ENCODE results near the gene SATB1.

Gene SATB1

DNA sequence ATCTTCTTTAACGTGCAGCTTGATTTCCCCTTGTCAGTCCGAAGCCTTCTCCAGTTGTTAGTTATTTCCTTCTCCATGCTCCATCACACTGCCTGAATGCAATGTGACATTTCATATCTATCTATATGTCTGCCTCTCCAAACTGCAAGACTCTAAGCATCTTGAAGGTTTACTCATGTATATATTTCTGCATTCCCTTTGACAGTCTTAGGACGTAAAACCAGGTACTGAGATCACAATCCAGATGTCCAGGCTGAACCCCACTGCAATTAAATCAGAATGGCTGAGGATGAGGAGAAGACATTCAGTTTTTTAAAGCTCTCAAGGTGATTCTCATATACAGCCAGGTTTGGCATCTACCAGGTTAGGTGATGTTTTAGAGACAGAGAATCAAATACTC, 6.1 kb upstream of the SATB1 start:
- no peak for DNase-seq

DNA sequence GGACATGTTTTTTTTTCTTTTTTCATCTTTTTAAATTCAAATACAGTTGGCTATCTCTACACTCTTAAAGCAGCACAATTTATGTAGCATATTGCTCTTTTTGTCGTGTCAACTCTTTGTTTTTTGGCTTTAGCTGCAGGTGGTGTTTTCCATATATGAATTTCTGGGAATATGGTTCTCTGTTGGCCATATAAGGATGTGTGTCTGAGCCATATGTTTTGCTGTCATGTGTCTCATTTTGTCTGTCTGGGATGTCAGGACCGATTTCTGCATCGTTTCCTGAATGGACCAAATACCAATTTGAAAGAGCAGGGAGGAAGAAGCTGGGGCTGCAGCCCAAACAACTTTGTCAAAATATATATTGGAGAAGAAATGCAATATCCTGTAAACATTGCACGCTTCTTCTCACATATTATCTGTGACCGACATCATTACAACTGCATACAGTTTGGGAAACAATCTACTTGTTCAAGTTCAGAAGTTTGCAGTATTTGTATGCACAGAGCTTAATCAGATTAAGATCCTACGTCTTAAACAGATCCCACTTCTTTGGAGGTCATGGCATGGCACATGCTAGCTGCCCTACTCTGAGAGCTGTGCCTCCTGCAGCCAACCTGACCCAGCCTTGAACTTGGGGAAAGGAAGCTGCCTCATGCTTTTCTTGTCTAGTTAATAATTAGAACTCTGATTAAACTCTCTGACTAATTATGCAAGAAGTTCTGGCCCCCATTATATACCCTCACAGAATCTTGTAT, 4.0 kb upstream of the SATB1 start:
- DNase-seq, result no peak

DNA sequence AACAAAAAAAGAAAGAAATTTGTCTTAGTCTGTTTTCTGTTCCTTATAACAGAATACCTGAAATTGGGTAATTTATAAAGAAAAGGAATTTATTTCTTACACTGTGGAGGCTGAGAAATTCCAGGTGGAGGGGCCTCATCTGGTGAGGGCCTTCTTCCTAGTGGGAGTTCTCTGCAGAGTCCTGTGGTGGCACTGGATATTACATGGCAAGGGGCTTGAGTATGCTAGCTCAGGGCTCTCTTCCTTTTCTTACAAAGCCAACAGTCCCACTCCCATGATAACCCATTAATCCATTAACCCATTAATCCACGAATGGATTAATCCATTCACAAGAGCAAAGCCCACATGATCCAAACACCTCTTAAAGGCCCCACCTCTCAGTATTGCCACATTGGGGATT, 2.9 kb upstream of the SATB1 start:
- DNase-seq, result no peak

DNA sequence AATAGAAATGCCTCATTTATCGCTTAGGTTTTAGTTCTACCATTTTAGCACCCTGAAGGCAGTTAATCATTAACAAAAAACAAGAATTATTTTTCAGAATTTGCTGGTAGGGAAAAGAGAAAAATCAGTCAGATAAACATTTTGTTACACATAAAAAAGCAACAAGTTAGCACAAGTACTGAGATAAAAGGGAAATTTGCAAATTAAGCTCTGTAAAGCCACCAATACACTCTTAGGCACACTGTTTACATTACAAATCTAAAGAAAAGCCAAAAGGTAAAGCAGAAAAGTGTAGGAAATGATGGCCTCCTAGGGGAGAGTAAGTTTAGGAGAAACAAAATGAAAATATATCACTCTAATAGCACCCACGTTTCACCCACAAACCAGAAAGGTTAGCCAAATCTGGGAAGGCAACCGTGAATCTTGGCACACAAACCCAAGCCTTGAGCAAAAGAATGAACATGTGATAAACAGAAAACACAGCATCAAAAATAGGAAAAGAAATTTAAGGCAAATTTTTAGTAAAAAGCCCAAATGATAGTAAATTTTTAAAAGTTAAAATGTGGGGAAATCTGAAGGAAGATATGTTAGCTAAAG, 1.6 kb upstream of the SATB1 start:
- DNase-seq, result no peak

DNA sequence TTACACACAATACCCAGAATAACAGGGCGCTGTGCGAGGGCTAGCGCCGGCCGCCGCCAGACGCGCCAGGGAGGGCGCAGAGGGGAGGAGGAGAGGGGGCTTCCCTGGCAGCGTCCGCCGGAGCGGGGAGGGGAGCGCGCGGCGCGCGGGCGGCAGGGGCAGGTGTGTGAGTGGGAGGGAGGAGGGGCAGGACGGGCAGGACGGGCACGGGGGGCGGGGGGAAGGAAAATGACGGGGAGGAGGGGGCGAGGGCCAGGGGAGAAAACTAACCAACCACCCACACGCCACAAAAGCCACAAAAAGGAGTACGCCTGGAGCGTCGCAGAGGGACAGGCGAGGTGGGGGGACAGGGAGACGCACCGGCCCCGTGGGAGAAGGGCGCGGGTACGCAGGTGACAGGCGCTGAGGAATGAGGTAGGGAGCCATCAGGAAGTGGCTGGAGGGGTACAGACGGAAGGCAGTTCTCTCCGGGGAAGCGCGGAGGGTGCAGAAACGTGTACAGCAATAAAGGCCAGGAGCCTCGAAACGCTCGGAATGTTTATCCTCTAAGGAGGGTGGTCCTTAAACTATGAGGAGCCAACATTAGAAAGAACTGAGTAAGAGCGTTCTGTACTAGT, 610 bp upstream of the SATB1 start:
- DNase-seq, result peak in 3 of 4 experiments; percentile 26 to 40 (median 36)

DNA sequence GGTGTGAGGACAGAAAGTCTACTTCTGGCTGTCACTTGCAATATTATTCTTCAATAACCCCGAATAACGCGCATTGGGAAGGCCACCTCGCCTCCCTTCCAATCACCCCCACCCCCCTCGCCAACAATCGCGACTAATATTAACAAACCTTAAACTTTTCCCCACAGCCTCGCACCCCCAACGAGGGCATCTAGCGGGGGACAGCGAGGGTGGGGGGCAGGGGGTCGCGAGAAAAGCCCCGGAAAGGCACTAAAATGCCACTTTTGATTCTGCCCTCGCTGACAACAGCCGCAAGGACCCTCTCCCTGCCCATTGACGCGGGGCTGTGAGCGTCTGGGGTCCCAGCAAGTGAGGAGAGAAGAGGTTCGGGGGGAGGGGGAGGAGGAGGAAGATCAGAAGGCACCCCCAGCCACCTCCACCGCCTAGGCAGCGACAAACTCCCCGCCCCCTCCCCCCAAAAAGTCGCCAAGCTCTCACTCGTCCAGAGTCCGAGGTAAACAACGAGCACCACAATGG, 868 bp downstream of the SATB1 start:
- DNase-seq, result peak in 1 of 4 experiments; percentile 16

DNA sequence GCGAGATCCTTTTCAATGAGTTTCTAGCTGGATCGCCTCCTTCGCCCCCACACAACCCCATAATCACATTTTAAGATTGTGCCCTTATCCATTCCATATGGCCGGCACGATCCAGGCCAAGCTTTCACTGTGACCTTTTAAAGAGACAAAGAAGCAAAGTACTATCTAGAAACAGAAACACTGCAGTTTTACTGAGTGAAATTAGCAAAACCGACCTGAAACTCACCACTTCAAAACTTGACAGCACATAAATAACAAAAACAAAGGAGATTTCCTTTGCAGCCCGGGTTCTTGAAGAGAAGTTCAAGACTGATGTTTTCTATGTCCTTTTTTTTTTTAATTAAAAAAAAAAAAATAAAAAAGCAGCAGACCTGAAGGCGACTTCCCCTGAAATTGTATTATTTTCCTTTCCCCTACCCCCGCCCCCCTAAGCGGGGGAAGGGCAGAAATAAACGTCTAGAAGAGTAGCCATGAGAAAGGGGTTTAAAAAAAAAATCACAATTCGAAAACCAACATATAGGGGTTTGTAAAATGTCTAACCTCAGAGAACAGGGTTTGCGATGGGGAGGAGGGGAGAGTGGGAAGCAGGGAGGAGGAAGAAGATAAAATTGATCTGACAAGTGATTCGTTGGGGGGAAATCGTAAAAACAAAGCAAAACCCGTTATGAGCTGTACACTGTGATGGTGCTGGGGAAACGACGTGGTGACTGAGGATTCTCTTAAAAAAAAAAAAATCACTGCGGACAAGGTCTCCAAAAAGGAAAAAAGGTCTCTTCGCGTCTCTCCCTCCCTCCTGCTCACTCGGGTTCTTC, 1.5 kb downstream of the SATB1 start:
- DNase-seq, result peak; percentile 56 to 69 (median 64)

DNA sequence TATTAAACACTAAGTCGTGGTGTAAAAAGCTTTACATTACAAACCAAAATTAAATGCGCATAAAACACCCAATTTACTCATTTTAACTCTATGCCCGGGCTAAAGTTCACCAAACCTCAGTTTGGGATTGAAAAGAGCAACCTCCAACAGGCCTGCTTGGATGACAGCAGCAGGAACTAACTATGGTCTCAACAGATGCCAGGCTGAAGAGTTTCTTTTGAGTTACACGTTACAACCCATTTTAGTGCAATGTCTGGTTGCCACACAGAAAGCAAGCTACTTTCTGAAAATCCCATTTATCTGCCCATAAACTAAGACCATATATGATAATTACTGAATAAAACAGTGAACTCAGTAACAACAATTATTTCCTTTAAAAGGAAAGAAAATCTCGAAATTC, 2.2 kb downstream of the SATB1 start:
- peak in 3 of 4 experiments; percentile 13 to 39 (median 22) for DNase-seq

DNA sequence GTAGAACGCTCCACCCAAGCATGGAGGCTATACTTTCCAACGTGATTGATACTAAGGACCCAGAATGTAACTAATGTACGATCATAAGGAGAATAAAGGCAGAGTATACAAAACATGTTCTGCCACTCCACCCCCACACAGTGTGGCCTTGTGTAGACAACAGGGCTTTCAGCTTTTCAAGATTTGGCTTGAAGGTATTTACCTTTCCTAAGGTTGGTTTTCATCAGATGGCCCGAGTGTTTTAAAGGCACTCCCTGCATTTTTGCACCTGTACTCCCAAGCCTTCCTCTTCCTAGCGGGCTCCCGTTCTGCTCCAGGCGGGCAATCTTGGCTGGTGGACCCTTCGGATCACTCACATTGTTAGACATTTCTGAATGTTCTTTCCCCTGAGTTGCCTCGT, 4.6 kb downstream of the SATB1 start:
- no peak for DNase-seq

DNA sequence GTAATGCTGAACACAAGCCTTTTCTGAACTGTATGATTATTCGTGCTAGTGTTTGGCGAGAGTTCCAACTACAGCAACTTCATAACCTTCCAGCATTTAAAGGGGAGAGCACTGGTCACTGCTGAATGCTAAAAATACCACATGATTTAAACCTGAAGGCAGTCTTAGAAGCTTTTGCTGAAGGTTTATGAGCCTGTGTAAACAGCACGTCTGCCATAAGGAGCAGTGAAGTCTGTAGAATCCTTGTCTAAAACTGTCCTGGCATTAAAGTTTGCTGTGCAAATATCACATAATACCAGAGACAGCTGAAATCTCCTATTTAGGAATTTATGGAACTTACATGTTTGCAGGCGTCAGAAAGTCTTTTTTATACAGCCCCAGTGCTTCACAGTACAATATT, 5.9 kb downstream of the SATB1 start:
- no peak for DNase-seq

DNA sequence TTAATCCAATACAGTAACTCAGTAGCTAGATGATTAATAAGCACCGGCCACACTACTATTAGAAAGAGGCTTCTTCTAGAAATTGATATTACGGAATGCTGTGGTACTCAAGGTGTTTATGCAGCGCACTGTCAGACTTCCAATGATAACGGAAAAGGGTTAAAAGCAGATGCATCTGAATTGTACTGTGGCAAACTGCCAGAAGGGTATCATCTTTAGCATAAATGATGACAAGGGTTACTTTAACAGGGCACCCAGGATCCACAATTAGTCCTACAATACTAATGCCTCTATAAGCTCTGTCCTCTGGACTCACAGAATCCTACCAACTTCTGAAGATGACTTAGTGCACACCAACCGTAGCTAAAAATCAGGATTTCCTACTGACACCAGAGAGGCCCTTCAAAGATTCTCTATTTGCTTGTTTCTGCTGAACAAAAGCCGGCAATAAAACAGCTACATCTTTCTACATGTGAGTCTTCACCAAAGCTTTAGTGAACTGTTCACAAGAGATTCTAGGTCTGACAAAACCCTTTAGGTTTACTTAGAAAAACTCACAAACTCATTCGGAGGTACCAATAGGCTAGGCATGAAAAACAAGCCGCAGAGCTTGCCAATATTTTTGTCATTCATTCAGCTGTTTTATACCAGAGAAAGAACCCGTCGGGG, 7.1 kb downstream of the SATB1 start:
- no peak for DNase-seq

DNA sequence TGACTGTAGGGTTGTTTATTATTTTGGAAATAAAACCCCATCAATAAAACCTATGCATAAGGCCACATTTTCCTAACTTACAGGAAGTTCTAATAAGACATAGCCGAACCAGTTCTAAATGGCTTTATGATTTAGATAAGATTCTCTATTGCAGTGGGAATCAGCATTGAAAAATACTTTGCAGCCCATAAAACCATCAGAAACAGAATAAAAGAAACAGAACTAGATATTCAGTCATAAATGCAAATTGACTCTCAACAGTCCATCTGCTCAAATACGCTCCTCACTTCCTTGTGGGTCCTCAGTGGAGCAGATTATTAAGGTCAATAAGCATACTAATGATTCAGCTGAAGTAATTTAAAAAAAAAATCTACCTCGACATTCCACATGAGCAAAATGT, 8.8 kb downstream of the SATB1 start:
- no peak for DNase-seq

DNA sequence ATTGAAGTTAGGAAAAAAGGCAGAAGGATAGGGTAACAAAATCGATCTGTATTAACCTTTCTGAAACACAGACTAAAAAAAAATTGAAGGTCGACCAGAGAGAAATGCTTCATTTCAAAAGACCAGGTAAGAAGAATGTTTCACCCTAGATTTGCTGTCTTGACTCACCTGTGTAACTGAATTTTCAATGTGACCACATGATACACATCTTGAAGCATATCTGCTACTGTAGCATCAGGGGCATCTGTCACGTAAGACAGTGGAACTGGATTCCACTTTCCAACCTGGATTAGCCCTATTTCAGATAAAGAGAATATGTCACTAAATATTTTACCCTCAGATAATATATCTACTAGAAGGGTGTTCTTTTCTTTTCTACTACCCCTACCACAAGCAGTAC, 9.3 kb downstream of the SATB1 start:
- no peak for DNase-seq

DNA sequence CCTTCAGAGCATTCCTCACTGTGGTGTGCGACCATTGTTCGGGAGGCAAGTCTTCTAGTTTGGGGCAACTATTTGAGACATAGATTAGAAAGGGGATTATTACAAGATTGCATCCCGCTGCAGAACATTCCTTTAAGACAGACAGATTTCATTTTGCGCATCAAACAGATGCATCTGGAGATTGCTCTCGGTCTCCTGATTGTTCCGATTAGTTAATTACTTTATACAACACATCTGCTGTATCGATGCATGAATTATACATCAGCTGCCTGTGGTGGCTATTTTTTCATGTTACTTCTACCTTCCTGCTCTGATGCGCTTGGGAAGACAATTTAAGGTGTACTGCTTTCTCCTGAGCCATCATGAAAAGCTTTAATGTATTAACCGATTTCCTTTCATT, 10.0 kb downstream of the SATB1 start:
- DNase-seq, result no peak

DNA sequence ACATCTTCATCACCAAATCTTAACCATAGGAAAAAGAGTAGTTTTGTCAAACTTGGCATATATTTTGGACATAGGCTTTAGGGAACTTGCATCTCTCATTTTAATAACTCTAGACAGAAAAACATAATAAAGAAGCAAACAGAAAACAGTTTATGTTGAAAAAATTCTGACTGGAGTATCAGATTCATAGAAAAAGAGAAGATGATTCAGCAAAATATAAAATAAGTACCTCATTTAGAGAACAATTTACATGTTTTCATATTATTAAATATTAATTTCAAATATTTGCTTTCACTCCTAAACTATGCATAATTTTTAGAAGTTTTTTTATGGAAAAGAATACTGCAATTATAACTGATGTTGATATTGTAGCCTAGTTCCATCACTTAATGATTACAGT, 12.5 kb downstream of the SATB1 start:
- no peak for DNase-seq

DNA sequence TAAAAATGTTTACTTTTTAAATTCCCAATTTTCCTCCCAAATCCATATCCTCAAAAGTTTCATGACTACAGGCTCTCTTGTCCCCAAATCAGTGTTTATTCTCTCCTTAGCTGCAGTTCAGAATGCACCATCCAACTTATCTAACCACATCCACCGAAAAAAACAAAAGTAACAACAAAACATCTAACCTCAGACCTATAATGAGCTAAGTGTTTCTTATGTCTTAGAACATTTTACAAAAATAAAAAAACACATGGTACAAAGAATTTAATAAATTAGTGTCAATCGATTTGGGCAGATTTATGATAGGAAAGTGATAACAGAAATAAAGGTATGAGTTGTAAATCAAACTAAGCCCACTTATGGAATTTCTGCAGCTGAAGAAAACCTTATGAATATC, 13.6 kb downstream of the SATB1 start:
- DNase-seq, result no peak

DNA sequence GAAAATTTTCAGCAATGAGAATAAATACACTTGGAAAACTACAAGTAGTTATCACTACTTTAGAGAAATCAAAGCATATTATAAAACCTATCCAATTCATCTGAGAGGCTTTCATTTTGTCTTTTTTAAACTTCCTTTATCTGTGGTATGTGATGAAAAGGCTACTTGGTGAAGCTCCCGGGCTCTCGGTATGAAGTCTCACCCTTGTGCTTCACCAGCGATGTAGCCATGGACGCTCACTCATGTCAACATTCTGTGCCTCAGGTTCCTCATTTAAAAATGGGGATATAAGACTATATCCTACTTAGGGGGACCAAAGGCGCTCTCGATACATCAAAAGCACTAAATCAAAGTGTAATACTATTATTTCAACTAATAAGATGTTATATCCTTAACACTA, 14.9 kb downstream of the SATB1 start:
- peak in 2 of 4 experiments; percentile 13 to 21 for DNase-seq

DNA sequence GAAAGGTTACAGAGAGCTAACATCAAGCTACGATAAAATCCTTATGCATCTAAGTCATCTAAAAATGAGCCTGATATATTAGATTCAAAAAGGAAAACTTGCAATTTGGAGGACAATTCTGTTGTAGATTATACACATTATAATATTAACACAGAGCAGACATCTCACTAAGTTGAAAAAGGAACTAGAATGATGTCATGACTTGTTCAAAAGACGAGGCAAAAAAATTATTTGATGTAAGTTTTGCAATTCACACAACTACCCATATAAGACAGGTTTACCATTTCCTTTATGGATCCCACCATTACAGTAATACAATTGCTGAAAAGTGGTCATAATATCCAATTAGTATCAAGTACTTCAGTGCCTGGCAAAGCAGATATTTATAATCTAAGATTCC, 15.9 kb downstream of the SATB1 start:
- peak in 1 of 4 experiments; percentile 23 for DNase-seq

DNA sequence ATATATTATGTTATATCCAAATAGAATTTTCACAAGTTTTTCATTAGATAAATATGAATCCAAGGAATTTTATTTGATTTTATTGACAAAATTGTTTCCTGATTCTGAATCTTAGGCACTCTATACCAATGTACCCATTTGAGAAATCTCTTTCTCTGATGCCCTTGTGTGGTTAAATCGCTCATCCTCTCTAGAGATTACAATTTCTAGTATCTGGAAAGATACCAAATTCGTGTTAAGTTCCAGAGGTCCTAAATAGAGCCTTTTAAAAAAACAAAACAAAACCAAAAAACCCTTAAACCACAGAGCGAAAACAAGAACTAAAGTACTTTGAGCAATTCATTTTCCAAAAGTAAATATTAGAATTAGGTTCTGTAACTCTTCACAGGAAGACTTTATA, 20.0 kb downstream of the SATB1 start:
- DNase-seq, result no peak

DNA sequence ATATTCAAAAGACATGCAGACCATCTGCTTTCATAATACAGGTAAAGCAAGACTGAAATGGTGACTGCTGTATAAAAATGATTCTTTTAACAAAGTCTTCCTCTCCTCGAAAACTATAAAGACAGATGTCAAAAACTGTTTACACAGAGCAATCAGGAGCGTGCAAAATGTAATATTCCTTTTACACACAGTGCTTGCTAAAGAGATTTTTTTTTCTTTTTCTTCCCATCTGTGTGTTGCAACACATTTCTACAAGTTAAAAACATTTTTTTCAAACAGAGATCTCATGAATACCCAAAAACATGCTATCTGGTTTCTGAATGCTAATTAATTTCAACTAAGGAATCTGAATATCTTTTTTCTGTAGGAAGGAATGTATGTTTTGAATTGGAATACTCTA, 22.1 kb downstream of the SATB1 start:
- no peak for DNase-seq

DNA sequence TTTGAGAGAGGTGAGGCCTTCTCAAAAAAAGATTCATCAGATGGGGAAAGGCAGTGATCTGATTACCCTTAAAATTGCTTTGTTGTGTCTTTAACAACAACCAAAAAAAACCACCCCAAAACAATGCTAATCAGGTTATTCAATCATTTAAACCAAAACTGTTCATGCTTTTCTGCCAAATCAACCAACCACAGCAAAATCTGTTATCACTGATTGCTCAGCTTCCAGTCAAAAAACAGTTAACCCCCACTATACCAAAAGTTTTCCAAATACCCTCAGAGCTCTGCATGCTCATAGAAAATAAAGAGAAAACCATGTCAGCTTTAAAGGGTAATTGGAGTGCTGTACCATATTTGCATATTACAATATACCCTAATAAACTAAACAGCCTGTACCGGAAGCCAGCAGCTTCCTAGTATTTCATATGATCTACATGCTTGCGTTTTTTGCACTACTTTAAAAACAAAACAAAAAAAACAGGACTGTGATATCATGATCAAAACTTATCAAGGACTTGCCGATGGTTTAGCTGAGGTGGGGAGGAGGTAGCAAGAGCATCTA, 22.8 kb downstream of the SATB1 start:
- DNase-seq, result no peak

DNA sequence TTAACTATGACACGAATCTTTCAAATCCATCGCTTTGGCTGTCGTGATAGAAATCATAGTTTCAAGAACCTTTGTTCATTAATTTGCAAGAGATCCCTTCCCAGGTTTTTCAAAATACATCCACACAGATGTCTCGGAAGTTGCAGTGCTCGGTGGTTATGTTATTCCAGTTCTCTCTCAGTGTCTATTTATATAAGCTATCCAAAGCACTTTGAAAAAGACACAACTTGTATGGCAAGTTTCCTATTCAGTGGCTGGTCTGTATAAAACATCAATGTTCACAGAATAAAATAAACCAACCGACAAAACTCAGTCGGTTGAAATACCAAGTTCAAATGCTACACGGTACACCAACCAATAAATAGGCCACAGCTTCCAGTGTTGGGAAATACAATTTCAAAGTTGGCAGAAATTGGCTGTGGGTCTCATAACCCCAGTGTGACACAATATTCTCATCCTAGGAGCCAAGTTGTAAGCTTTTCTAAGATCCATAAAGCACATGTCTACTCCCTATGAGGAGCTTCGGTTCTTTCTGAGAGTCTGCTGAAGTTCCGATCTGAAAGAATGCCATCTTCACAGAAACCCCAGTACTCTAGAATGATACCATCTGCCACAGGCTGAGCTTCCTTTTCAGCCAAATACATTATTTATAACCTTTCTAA, 23.7 kb downstream of the SATB1 start:
- no peak for DNase-seq

Measured in suppressor macrophage (primary cell).